VCaP (cell line): ENCODE results near the gene PFN3.

Source experiments
- H3K27ac ChIP-seq: fragments of 450-650 bp; 2 replicates; pipeline ENCODE4 v1.5.1; 2017
- TF ChIP-seq, protein P1 (sequence below): fragments of 450-650 bp; conservative IDR thresholded peaks from 2 replicates; pipeline ENCODE4 v1.5.1; 2017; ENCODE audit warnings: mild to moderate bottlenecking, moderate library complexity

The PFN3 gene

DNA sequence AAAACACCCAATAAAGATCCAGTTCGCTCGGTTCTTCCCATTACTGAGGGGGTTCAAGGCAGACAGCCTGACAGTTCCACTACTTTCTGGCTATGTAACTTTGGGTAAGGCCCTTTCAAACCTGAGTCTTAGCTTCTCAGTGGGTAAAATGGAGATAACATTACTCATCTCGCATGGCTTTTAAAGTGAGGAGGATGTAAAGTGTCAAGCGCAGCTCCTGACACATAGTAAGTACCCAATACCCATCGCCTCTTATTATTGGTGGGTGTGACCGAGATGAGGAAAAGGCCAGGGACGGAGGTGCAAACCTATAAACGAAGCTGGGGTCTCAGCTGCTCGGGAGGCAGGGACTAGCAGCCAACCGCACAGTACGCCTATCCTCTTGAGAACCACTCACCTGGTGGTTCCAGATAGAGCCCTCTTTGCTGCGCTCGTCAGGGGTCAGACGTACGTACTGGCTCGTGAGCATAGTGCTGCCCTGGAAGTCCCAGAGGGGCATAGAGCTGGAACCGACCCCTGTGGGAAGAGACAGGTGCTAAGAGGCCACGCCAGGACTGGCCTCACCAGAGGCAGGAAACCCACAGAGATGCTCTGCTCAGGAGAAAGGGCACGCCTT, 49.6 kb downstream of the PFN3 start:
- TF ChIP-seq, protein P1, sequence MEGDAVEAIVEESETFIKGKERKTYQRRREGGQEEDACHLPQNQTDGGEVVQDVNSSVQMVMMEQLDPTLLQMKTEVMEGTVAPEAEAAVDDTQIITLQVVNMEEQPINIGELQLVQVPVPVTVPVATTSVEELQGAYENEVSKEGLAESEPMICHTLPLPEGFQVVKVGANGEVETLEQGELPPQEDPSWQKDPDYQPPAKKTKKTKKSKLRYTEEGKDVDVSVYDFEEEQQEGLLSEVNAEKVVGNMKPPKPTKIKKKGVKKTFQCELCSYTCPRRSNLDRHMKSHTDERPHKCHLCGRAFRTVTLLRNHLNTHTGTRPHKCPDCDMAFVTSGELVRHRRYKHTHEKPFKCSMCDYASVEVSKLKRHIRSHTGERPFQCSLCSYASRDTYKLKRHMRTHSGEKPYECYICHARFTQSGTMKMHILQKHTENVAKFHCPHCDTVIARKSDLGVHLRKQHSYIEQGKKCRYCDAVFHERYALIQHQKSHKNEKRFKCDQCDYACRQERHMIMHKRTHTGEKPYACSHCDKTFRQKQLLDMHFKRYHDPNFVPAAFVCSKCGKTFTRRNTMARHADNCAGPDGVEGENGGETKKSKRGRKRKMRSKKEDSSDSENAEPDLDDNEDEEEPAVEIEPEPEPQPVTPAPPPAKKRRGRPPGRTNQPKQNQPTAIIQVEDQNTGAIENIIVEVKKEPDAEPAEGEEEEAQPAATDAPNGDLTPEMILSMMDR, result no peak
- H3K27ac ChIP-seq, result peak overlapping the region; percentile 97
